Psoas muscle (tissue), 8 donors: ENCODE data around the gene MAP2K3. TPM values are rescaled to one million over a fixed set of nuclear protein-coding genes. Genes with fewer than 3 reads are reported as not detected.
"Not testable (repeated sequence)": the region's sequence is repeated elsewhere in the genome, so short reads cannot be mapped to it uniquely, and the experiment has no call there.

ENCODE experiments used
- ATAC-seq, 4 donors: fragments of 200-7000 bp; cut with Tn5 transposase; one replicate each; pipeline ENCODE4 v1.9.1; 2020; ENCODE audit warnings: moderate library complexity in 3 of 4, mild to moderate bottlenecking in 2 of 4
- DNase-seq, 2 donors: peaks; one replicate each; pipeline ENCODE4 v3.0.0-alpha.2; 2020
- H3K27ac ChIP-seq: fragments of 200-600 bp; one replicate; pipeline ENCODE4 v1.8.0; 2022
- H3K27me3 ChIP-seq, 3 donors: fragments of 200-600 bp in 1 of 3; one replicate each; pipeline versions ENCODE4 v1.6.1 to v1.8.0; 2013 to 2022; ENCODE audit warnings: low read length in 2 of 3, mild to moderate bottlenecking in 2 of 3, moderate library complexity in 1 of 3; ENCODE audit not compliant: insufficient read depth in 3 of 3
- H3K36me3 ChIP-seq, 2 donors: fragments of 200-600 bp in 1 of 2; one replicate each; pipeline versions ENCODE4 v1.6.1 to v1.8.0; 2013 to 2022; ENCODE audit warnings: low read depth in 1 of 2, mild to moderate bottlenecking in 1 of 2, moderate library complexity in 1 of 2; ENCODE audit not compliant: insufficient read depth in 1 of 2
- H3K4me1 ChIP-seq: fragments of 200-600 bp; one replicate; pipeline ENCODE4 v1.8.0; 2022
- H3K4me3 ChIP-seq: fragments of 200-600 bp; one replicate; pipeline ENCODE4 v1.8.0; 2022; ENCODE audit warnings: mild to moderate bottlenecking
- H3K9me3 ChIP-seq: fragments of 200-600 bp; one replicate; pipeline ENCODE4 v1.8.0; 2022
- WGBS, 3 donors: extraction: QIAGEN DNeasy Blood & Tissue Kit; methylation state at CpG; one replicate each; pipeline versions ENCODE4 v1.1.6 to v1.1.7; 2013; 5-methylcytosine and 5-hydroxymethylcytosine counted together
- intact Hi-C, 2 donors: fragments of 100-400 bp; cut with DNase I; formaldehyde crosslinking; loops; one replicate each; pipeline versions ENCODE4 v1.11.0 to v1.14.2; 2022
- polyA plus RNA-seq, 3 donors: library from polyadenylated mRNA; stranded (reverse); fragments of 200-250 nt; gene quantifications; one replicate each; pipeline ENCODE4 v1.2.3, GENCODE V29; 2013
- total RNA-seq, 4 donors: library from RNA; stranded (reverse); fragmentation: NEBNext Ultra II Directional in 2 of 4; extraction: Animal tissue kit (Norgen Biotek cat#: 25700) in 2 of 4; gene quantifications; one replicate each; pipeline versions ENCODE4 v1.2.1 to v1.2.4, GENCODE V29; 2021 to 2023
- TF ChIP-seq, protein P1 (sequence below): fragments of 200-600 bp; IDR thresholded peaks from one replicate; pipeline ENCODE4 v1.8.0; 2022; ENCODE audit warnings: antibody characterized with exemption
- donor health status: healthy with polysubstance abuse.
- donor health status: DM: no; HTN: no; CAD: no; lungs with moderate emphysema.
- donor health status: Bipolar disorder and iron deficiency.
- donor health status: healthy.
- donor health status: DM: yes; HTN: yes; CAD: no.
- donor health status: DM: no; HTN: no; CAD: no.
- donor health status: DM: no; HTN: no; CAD: no.
- donor health status: DM: yes; HTN: yes; CAD: no.

The MAP2K3 gene
- total and polyA plus RNA-seq, 7 donors: 64.4 to 229 (median 114) TPM

DNA sequence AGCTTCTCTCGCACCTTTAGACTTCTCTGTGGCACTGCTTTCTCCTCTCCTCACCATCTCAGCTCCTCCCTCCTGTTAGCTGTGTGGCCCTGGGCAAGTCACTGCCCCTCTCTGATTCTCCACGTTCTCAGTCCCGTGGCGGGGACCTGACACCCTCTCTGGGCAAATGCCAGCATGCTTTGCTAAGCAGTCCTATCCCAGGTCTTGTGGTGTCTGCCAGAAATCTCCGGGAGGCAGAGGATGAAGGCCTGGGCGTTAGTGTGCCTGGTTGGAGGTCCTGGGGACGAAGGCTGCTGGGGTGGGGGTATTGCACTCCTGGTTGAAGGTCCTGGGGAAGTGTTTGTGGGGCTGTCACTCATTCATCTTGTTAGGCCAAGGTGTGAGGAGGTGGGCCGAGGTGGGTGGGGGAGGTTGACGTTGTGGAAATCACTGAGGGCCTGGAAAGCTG, 37.3 kb downstream of the MAP2K3 start:
- H3K4me1 ChIP-seq, intact Hi-C loops, H3K27ac ChIP-seq, H3K36me3 ChIP-seq, H3K9me3 ChIP-seq, H3K27me3 ChIP-seq, H3K4me3 ChIP-seq, ATAC-seq: not testable (repeated sequence)
- 72 to 83% (median 77%) methylated on average over 9 of the region's 9 CpGs for WGBS, 3 donors
- peak; percentile 8 to 38 for DNase-seq

DNA sequence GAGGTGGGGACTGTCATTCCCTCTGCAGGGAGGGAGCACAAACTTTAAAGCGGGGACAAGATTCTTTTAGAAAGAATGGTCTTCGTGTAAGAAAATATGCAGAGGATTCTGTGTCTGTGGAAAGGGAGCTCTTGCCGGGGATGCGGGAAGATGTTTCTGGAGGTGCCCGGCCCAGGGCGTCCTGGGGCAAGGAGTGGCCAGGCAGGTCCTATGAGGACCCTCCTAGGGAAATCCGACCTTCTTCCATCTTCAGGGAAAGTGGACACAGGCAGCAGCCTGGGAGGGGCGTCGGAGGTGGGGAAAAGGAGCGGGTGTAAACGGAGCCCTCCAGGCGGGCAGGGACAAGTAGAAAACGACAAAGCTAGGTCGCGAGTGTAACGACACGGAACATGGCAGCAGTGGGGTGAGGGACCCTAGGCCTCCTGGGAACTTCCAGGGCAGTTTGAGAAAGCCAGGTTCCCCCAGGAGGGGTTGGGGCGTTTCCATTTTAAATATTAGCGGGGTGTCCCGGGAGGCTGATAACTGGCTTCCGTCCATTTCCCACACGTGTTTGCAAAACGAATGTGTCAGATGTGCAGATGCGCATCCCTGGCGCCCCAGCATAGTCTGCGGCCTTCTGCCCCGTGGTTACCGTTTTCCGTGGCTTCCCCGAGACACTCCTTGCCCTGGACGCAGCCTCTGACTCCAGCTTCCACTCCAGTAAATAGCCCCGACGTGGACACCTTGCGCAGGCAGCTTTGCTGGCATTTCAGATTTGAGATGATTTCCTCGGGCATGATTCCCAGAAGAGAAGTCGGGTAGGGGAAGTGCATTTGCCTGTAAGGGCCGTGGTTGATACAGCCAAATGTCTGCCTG, 39.0 kb downstream of the MAP2K3 start:
- 37 to 50% (median 48%) methylated on average over 30 to 33 of the region's 37 CpGs for WGBS, 3 donors
- H3K4me3 ChIP-seq: peak overlapping the region; percentile 82
- H3K27ac ChIP-seq, intact Hi-C loops, H3K27me3 ChIP-seq, H3K4me1 ChIP-seq, H3K36me3 ChIP-seq, H3K9me3 ChIP-seq: not testable (repeated sequence)
- DNase-seq: peak; percentile 21 to 59
- ATAC-seq: peak; percentile 8 to 55 (median 26)

DNA sequence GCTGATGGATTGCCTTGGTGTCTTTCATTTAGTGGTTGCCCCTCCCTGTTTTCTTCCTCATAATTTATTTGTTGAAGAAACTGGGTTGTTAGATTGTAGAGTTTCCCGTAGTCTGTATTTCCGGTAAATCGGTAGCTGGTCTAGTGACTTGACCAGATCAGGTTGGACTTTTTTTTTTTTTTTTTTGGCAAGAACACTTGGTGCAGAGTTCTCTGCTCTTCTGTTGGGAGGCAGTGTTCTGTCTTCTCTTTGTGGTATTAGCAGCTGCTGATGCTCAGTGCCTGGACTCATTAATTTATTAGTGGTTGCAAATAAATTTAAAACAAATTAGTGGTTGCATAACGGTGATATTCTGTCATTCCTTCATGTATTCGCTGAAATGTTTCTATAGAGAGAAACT, 40.2 kb downstream of the MAP2K3 start:
- H3K9me3 ChIP-seq, ATAC-seq, H3K36me3 ChIP-seq, H3K4me3 ChIP-seq, intact Hi-C loops, DNase-seq, H3K4me1 ChIP-seq, H3K27me3 ChIP-seq, H3K27ac ChIP-seq: not testable (repeated sequence)
- 70 to 80% (median 77%) methylated on average over 5 of the region's 5 CpGs for WGBS, 3 donors

- ATAC-seq, H3K36me3 ChIP-seq, H3K9me3 ChIP-seq, H3K27ac ChIP-seq, H3K4me1 ChIP-seq, H3K27me3 ChIP-seq, DNase-seq, H3K4me3 ChIP-seq, intact Hi-C loops: not testable (repeated sequence)
- WGBS, 3 donors: 85 to 91% (median 88%) methylated on average over 1 of the region's 1 CpG
Observed at GRCh38 chr17:21327921-21328320, 43.4 kb downstream of the MAP2K3 start.

DNA sequence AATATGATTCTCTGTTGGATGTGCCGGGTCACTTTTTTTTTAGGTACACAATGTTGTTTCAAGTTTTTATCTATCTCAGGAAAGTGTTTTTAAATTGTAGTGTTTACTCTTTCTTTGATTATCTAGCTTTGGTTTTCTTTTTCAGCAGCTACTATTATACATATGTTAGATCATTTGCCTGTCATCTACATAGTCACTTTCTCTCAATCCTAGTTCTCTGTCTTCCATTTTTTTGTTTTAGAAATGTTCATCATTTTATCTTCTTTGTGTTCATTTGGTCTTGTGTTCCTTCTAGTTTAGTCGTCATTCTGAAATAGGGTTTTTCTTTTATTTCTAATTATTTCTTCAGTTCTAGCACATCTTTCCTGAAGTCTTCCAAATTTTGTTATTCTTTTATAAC, 44.3 kb downstream of the MAP2K3 start:
- H3K4me3 ChIP-seq, H3K27ac ChIP-seq, H3K36me3 ChIP-seq, H3K4me1 ChIP-seq, DNase-seq, intact Hi-C loops, ATAC-seq, H3K27me3 ChIP-seq, H3K9me3 ChIP-seq: not testable (repeated sequence)
- WGBS, 3 donors: 64 to 85% (median 67%) methylated on average over 2 of the region's 2 CpGs

- Histone ChIP-seq H3K4me3 (no peak overlapping the region), H3K27ac (no peak overlapping the region), H3K36me3 (no peaks in the 10 kb centered on the region), H3K9me3 (no peaks in the 10 kb centered on the region), H3K4me1 (no peaks in the 10 kb centered on the region), H3K27me3 (no peaks in the 10 kb centered on the region)
- ATAC-seq (no peak), DNase-seq (peak in 1 of 2 donors; percentile 47)
- intact Hi-C loops: no loop called here
- TF ChIP-seq, protein P1, sequence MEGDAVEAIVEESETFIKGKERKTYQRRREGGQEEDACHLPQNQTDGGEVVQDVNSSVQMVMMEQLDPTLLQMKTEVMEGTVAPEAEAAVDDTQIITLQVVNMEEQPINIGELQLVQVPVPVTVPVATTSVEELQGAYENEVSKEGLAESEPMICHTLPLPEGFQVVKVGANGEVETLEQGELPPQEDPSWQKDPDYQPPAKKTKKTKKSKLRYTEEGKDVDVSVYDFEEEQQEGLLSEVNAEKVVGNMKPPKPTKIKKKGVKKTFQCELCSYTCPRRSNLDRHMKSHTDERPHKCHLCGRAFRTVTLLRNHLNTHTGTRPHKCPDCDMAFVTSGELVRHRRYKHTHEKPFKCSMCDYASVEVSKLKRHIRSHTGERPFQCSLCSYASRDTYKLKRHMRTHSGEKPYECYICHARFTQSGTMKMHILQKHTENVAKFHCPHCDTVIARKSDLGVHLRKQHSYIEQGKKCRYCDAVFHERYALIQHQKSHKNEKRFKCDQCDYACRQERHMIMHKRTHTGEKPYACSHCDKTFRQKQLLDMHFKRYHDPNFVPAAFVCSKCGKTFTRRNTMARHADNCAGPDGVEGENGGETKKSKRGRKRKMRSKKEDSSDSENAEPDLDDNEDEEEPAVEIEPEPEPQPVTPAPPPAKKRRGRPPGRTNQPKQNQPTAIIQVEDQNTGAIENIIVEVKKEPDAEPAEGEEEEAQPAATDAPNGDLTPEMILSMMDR: no peak
- 85 to 90% (median 87%) methylated on average over 9 of the region's 9 CpGs for WGBS, 3 donors
Observed at GRCh38 chr17:21330436-21331160, 46.1 kb downstream of the MAP2K3 start.

DNA sequence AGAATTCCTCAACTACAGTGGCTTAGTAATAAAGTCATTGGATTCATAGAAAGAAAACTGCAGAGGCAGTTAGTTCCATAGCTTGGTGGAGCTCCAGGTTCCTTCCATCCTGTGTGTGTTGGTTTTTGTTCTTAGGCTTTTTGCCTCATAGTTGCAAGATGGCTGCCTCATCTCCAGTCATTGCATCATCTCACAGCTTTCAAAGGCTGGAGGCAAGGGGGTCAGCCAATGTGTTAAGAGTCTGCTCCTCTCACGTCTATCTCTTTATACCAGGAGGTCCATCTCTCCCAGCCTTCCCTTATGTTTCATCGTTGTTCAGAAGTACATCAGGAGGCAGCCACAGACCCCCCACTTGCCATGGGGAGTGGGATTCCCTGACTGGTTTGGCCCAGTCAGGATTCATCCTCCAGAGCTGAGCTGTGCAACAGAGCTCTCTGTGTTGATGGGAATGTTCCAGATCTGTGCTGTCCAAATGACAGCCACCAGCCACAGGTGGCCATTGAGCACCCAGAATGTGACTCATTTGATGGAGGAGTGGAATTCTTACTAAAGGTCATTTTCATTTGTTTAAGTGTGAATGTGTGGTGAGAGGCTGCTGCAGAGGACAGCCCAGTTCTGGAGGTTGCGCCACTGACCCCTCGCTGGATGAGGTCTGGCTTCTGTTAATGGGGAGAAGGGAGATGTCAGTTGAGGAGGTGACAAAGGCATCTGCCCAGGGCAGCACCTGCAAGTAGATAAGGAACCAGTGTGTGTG, 52.2 kb downstream of the MAP2K3 start:
- not testable (repeated sequence) for H3K4me1 ChIP-seq, ATAC-seq, H3K4me3 ChIP-seq, H3K27ac ChIP-seq, H3K9me3 ChIP-seq, H3K27me3 ChIP-seq, H3K36me3 ChIP-seq
- DNase-seq: peak in 1 of 2 donors; percentile 32
- WGBS, 3 donors: 83 to 94% (median 84%) methylated on average over 4 of the region's 4 CpGs
- intact Hi-C loops: loop anchor here in 1 of 2 donors (5.0 kb wide), 1 partner anchor 41 kb away; the partner anchor contains the start of gene KCNJ12

- peak in 1 of 2 donors; percentile 43 for DNase-seq
- H3K4me3 ChIP-seq, H3K4me1 ChIP-seq, H3K27me3 ChIP-seq, H3K9me3 ChIP-seq, H3K36me3 ChIP-seq: not testable (repeated sequence)
- peak in 1 of 4 donors; percentile 3 for ATAC-seq
- intact Hi-C loops: loop anchor here in 1 of 2 donors (5.0 kb wide), 1 partner anchor 39 kb away; the partner anchor contains the start of gene KCNJ12
- peak overlapping the region; percentile 30 for H3K27ac ChIP-seq
- 66 to 73% (median 68%) methylated on average over 8 of the region's 8 CpGs for WGBS, 3 donors
Observed at GRCh38 chr17:21337981-21338625, 53.6 kb downstream of the MAP2K3 start.
